GM21825 (cell line): ENCODE data around the gene TXNDC5.

Experiments
- ATAC-seq: cut with Tn5 transposase; IDR thresholded peaks from one replicate; pipeline ENCODE4 v1.9.1; 2021; ENCODE audit warnings: mild to moderate bottlenecking, moderate library complexity; ENCODE audit not compliant: unreplicated experiment

Gene TXNDC5

DNA sequence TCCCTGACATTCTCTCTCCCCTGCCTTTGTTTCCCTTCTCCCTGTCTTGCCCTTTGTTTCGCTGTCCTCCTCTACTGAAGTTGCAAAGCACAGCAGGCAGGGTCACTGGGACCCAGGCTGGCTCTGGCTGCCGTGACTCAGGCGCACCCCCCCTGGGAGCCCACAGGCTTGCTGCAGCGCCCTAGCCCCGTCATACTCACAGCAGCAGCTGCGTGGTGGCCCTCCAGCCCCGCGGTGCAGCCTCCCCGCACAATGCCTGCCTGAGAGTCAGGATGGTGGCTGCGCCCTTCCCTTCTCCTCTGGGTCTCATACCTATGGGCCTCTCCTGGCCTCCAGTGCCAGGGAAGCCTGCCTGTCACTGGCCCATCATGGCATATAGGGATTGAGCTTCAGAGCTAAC is 41.7 kb downstream of the TXNDC5 start:
- no peak for ATAC-seq

DNA sequence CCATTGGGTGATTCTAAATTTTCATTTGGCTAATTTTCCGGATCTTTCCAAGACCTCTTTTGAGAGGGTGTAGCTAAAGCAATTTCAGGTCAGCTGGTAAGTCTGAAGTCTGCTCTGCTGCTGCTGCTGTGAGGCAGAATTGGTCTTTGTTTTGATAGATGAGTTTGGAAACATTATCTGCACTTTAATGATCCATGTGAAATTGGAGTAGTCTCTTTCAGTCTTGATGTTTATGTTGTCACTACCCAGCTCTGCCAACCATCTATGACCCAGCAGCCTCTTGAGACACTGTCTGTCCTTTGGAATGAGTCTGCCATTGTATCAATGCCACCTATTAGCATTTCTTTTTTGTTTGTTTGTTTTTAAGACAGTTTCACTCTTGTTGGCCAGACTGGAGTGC is 44.1 kb downstream of the TXNDC5 start:
- ATAC-seq = no peak

DNA sequence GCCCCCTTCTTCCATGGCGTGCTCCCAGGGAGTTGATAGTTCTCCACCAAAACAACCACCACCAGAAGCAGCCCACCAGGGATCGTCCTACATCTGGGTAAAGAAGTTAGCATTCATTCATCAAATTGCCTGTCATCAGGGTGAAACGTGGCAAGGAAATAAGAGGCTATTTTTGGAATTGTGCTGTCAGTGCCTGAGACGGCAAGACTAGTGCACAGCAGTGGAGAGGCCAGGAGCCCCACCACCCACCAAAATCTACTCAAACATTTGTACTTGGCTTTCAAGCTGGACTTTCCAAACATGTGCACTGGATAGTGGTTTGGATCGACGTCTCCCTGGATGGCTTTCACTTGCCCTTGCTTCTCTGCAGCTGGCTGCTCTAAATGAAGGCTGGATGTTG is 44.8 kb downstream of the TXNDC5 start:
- no peak for ATAC-seq

DNA sequence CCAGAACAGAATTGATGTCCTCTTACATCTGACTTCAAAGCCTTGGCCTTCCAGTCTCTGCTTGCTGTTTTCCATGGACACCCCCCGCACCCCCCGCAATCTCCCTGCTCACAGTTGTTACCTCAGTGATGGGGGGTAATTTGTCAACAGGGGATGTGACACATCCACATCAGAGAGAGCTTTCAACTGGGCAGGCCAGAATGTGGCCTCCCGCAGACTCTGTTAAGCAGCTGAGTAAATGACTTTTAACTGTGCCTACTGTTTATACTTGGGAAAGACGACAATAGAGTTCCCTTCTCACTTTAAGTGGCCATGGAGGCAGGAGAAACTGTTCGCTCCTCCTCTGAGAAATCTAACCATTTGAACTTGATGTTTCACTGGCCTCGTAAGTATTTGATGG is 51.0 kb downstream of the TXNDC5 start:
- no peak for ATAC-seq

DNA sequence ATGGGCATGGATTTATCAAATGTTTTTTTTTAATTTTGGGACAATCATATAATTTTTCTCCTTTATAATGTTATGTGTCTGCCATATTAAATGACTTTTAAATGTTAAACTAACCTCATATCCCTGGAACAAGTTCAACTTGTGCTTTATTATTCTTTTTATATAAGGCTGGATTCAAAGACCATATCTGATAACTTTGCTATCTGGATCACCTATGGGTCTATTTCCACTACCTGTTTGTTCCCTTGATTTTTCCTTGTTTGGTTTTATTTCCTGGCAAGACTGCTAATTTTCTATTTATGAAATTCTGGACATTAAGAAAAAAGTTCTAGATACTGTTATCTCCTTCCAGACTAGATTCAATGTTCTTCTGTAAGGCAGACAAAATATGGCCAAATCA is 58.8 kb downstream of the TXNDC5 start:
- ATAC-seq = no peak

DNA sequence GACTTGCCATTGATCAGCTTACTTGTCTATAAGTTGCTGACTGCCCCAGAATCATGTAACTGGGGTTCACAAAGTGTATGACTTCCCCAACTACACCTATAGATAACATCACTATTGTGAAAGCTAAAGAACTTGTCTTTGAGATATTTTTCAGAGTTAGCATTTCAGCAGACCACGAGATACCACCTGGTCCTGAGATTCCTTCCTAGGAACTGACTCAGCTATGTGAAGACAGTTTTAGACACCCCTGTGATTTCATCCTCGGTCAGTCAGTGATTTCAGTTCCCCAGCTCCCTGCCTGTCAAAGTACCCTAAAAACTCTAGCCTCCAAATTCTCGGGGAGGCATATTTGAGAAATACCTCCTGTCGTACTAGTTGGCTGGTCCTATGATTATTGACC is 62.4 kb downstream of the TXNDC5 start:
- no peak for ATAC-seq

DNA sequence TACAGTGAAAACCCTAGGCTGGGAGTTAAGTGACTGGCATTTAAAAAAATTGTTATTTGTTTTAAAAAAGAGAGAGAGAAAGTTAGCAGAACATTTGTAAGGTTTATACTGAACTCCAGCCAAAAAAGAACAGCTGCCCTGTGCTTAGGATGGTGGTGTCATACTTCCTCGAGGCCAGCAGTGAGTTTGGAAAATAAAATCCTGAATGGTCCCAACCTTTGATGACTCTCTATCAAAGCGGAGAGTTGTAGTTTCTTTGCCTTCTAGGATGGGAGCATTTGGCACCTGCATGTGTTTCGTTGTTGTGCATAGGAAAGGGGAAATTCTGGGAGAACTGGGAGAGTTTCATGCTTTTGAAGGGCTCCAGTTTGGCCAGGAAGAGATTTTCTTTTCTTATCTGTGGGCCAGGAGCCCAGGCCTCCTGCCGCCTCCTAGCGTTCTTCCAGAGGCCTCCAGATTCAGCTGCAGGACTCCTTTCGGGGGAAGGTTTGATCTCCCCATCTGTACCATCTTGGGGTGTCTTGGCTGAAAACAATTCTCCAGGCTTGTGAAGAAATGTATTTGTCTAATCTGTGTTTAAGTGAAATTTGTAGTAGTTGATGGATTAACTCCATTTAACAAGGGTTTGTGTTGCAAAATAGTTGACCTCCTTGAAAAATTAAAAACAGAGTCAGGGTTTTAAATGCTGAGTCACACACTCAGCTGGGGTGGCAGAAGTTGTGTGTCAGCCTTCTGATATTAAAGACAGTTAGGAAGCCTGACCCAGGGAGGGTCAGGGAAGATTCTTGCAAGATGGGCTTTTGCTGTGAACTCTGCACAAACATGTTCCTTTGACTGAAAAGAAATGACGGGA is 63.4 kb downstream of the TXNDC5 start:
- ATAC-seq = no peak

DNA sequence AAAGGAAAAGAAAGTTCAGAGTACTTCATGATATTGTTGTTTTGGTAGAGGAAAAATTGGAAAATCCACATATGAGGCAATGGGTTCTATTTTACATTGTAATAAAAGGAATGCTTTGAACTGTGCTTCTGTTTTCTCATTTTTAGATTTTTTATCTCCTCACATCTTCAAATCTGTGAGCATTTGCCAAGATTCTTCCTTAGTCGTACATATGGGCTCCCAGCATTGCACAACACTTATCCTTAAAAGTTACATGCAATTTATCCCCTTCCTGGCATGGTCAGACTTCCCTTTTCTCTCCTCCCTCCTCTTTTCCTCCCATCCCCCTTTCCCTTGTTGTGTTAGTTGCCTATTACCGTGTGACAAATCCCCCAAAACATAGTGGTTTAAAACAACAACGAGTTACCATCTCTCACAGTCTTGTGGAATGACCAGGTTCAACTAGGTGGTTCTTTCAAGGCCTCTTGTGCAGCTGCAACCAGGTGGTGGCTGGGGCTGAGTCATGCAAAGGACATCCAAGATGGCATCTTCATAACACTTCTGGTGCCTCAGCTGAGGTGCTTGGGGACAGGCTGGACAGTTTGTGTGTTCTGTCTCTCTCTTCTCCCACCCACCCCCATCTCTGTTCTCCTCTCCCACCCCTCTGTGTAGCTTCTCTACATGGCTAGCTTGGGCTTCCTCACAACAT is 68.7 kb downstream of the TXNDC5 start:
- no peak for ATAC-seq

DNA sequence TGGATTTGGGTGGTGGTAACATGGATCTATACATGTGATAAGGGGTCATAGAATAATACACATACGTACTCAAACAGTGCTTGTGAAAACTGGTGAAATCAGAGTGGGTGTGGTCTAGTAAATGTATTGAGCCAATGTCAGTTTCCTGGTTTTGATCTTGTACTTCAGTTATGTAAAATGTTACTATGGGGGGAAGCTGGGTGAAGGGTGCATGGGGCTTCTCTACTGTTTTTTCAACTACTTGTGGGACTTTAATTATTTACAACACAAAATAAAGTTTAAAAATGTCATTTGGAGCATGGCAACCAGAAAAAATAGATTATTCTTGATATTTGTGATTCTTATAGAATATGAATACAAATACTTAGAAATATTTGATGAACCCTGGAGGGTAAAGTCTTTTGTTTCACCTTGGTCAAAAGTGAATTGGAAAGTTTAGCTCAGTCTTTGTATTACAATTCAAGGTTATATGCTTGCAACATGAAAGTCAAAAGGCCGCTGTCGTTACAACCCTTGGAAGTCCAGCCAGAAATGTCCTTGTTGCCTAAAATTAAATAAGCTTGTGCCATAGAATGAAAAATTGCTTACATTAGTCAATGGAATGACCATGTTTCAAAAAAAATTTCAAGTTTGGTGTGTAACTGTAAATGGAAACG is 74.1 kb downstream of the TXNDC5 start:
- ATAC-seq = no peak

DNA sequence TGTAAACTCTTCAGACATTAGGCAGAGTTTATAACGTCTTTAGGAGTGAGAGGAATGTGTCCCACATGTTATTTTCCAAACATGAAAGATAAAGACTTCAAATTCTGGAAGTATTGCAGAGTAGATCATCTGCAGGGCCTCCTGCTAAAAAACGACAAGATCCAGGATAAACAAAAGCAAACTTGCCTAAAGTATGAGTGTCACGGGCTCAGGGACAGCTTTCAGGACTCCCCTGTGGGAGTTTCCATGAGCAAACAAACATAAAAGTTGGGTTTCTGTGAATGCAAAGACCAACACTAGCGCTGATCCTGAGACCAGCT is 76.9 kb downstream of the TXNDC5 start:
- ATAC-seq = no peak

DNA sequence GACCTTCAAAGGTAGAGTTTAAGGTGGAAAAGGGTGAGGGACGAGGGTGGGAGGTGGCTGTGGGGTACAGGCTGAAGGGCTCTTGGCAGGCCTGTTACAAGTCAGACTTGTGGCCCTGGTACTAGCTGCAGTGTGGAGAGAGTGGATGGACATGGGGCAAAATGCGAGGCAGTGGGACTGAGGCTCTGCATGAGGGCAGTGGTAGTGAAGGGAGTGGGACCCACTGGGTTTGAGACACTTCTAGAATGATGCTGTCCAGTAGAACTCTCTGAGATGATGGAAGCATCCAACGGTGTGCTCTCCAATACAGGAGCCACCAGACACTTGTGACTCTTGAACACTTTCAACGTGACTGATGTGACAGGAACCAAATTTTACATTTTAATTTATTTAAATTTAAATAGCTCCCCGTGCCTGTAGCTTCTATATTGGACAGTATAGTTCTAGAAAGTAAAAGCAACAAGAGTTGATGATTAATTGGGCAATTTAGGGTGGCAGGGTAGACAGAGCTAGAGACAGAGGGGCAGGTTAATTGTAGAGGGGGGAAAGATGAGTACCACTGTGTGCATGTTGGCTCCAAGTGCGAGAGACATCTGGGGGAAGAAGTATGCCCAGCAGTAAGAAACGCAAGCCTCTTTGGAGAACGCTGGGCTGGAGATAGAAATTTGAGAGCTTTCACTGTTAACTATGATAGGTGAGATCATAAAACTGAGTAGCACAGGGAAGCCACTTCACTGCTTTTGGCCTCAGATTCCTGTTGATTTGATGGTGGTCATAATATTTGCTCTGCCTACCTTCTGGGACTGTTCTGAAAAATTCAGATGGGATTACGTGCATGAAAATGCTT is 77.5 kb downstream of the TXNDC5 start:
- no peak for ATAC-seq
